Measurements from ENCODE around the gene ULBP1. TPM values are rescaled to one million over a fixed set of nuclear protein-coding genes. Genes with fewer than 3 reads are reported as not detected.

ULBP1 gene
- total RNA-seq, 1 experiment from 2014 or later = not detected

GRCh38 chr6:149929422-149929821, 34.3 kb upstream of the ULBP1 start:
- H3K4me1 Mint-ChIP-seq (ENCODE audit: insufficient read depth, unreplicated experiment) = peaks cover 15% of the 10 kb centered on the region
- BruUV-seq (replicated peaks) = no TSS peak
- peaks cover 32% of the 10 kb centered on the region for H3K27me3 Mint-ChIP-seq (ENCODE audit: insufficient read depth, unreplicated experiment)
- H3K4me3 Mint-ChIP-seq (ENCODE audit: unreplicated experiment) = no peak overlapping the region
- no peak for DNase-seq (ENCODE audit: unreplicated experiment)
- CTCF ChIA-PET = interaction anchor here (1.2 kb wide), 1 partner anchor 97 kb away, joined by 3 read pairs; no protein-coding TSS in a partner anchor
- POLR2A ChIA-PET = no interaction called here
- no peaks in the 10 kb centered on the region for H3K9me3 Mint-ChIP-seq (ENCODE audit: unreplicated experiment)
- no peaks in the 10 kb centered on the region for H3K36me3 Mint-ChIP-seq (ENCODE audit: insufficient read depth, unreplicated experiment)
- intact Hi-C loops (cut with micrococcal nuclease) = loop anchor here (10.0 kb wide), 1 partner anchor 385 kb away; the partner anchor contains the start of gene PPIL4
- TF ChIP-seq CTCF (IDR thresholded peaks at IDR 0.05; ENCODE audit: unreplicated experiment) = peak; percentile 12
- H3K27ac Mint-ChIP-seq (ENCODE audit: low read depth, unreplicated experiment) = no peak overlapping the region

GRCh38 chr6:149931501-149931900, 32.2 kb upstream of the ULBP1 start:
- BruUV-seq (replicated peaks) = no TSS peak
- TF ChIP-seq CTCF (IDR thresholded peaks at IDR 0.05; ENCODE audit: unreplicated experiment) = no peak
- Mint-ChIP-seq H3K27ac (ENCODE audit: low read depth, unreplicated experiment) (no peak overlapping the region), H3K9me3 (ENCODE audit: unreplicated experiment) (no peaks in the 10 kb centered on the region), H3K27me3 (ENCODE audit: insufficient read depth, unreplicated experiment) (peaks cover 32% of the 10 kb centered on the region), H3K36me3 (ENCODE audit: insufficient read depth, unreplicated experiment) (no peaks in the 10 kb centered on the region), H3K4me3 (ENCODE audit: unreplicated experiment) (no peak overlapping the region), H3K4me1 (ENCODE audit: insufficient read depth, unreplicated experiment) (peaks cover 17% of the 10 kb centered on the region)
- POLR2A ChIA-PET = no interaction called here
- intact Hi-C loops (cut with micrococcal nuclease) = no loop called here
- no peak for DNase-seq (ENCODE audit: unreplicated experiment)
- CTCF ChIA-PET = interaction anchor here (0.6 to 1.4 kb wide), 3 partner anchors 85 to 463 kb away, joined by 3 to 8 read pairs (median 4); no protein-coding TSS in a partner anchor

- Mint-ChIP-seq H3K36me3 (ENCODE audit: insufficient read depth, unreplicated experiment) (no peaks in the 10 kb centered on the region), H3K27ac (ENCODE audit: low read depth, unreplicated experiment) (no peak overlapping the region), H3K27me3 (ENCODE audit: insufficient read depth, unreplicated experiment) (peaks cover 28% of the 10 kb centered on the region), H3K9me3 (ENCODE audit: unreplicated experiment) (no peaks in the 10 kb centered on the region), H3K4me1 (ENCODE audit: insufficient read depth, unreplicated experiment) (peaks cover 17% of the 10 kb centered on the region), H3K4me3 (ENCODE audit: unreplicated experiment) (no peak overlapping the region)
- no peak for DNase-seq (ENCODE audit: unreplicated experiment)
- ChIA-PET POLR2A (no interaction called here), CTCF (interaction anchor here (1.0 kb wide), 1 partner anchor 136 kb away, joined by 3 read pairs; the partner anchor contains the start of gene ULBP3)
- TF ChIP-seq CTCF (IDR thresholded peaks at IDR 0.05; ENCODE audit: unreplicated experiment) = no peak
- no TSS peak for BruUV-seq (replicated peaks)
- intact Hi-C loops (cut with micrococcal nuclease) = no loop called here
Observed at GRCh38 chr6:149933036-149933435, 30.7 kb upstream of the ULBP1 start.

- Mint-ChIP-seq H3K9me3 (ENCODE audit: unreplicated experiment) (no peaks in the 10 kb centered on the region), H3K27me3 (ENCODE audit: insufficient read depth, unreplicated experiment) (peaks cover 23% of the 10 kb centered on the region), H3K4me1 (ENCODE audit: insufficient read depth, unreplicated experiment) (peaks cover 17% of the 10 kb centered on the region), H3K4me3 (ENCODE audit: unreplicated experiment) (no peak overlapping the region), H3K36me3 (ENCODE audit: insufficient read depth, unreplicated experiment) (no peaks in the 10 kb centered on the region), H3K27ac (ENCODE audit: low read depth, unreplicated experiment) (no peak overlapping the region)
- POLR2A ChIA-PET = no interaction called here
- BruUV-seq (replicated peaks) = no TSS peak
- DNase-seq (ENCODE audit: unreplicated experiment) = no peak
- TF ChIP-seq CTCF (IDR thresholded peaks at IDR 0.05; ENCODE audit: unreplicated experiment) = no peak
- intact Hi-C loops (cut with micrococcal nuclease) = no loop called here
- CTCF ChIA-PET = interaction anchor here (0.5 to 1.0 kb wide), 2 partner anchors 87 to 136 kb away, joined by 3 to 4 read pairs; partner anchors contain the start of gene ULBP3
Observed at GRCh38 chr6:149933461-149933860, 30.3 kb upstream of the ULBP1 start.

All from MCF 10A (cell line).